Kidney glomerular epithelial cell (primary cell): ENCODE data around the gene PIP5K1C.

Experiments
- DNase-seq: peaks from one replicate; lab custom pipeline; 2025; lab: John Stamatoyannopoulos, UW

The PIP5K1C gene

GRCh38 chr19:3700242-3701032 is at the start of gene PIP5K1C:
PIP5K1C (minus strand) TSS chr19:3700468; CDS start chr19:3700390, 78 bp downstream.
- DNase-seq = peak; percentile 56

- no peak for DNase-seq
Observed at GRCh38 chr19:3748965-3749364, 48.7 kb upstream of the PIP5K1C start.

GRCh38 chr19:3746371-3747056 is 46.2 kb upstream of the PIP5K1C start:
- DNase-seq = no peak

GRCh38 chr19:3745363-3746045 is 45.2 kb upstream of the PIP5K1C start:
- DNase-seq = no peak

GRCh38 chr19:3743486-3743885 is 43.2 kb upstream of the PIP5K1C start:
- DNase-seq = no peak

GRCh38 chr19:3740431-3740830 is 40.2 kb upstream of the PIP5K1C start:
- no peak for DNase-seq

GRCh38 chr19:3738477-3739220 is 38.4 kb upstream of the PIP5K1C start:
- DNase-seq = no peak

- no peak for DNase-seq
Observed at GRCh38 chr19:3737487-3738205, 37.4 kb upstream of the PIP5K1C start.

GRCh38 chr19:3736106-3736724 is 35.9 kb upstream of the PIP5K1C start:
- DNase-seq = no peak

GRCh38 chr19:3734310-3734600 is 34.0 kb upstream of the PIP5K1C start:
- DNase-seq = no peak

GRCh38 chr19:3733549-3734309 is 33.5 kb upstream of the PIP5K1C start:
- DNase-seq = no peak

GRCh38 chr19:3732108-3732507 is 31.8 kb upstream of the PIP5K1C start:
- DNase-seq = no peak

- DNase-seq = no peak
Observed at GRCh38 chr19:3730457-3730958, 30.2 kb upstream of the PIP5K1C start.

GRCh38 chr19:3725640-3726310 is 25.5 kb upstream of the PIP5K1C start:
- peak; percentile 43 for DNase-seq

- DNase-seq = no peak
Observed at GRCh38 chr19:3725121-3725520, 24.9 kb upstream of the PIP5K1C start.

- no peak for DNase-seq
Observed at GRCh38 chr19:3723883-3724282, 23.6 kb upstream of the PIP5K1C start.

- no peak for DNase-seq
Observed at GRCh38 chr19:3723110-3723488, 22.8 kb upstream of the PIP5K1C start.

- DNase-seq = no peak
Observed at GRCh38 chr19:3722443-3723109, 22.3 kb upstream of the PIP5K1C start.

GRCh38 chr19:3721887-3722442 is 21.7 kb upstream of the PIP5K1C start:
- no peak for DNase-seq
